Stimulated activated CD8-positive, alpha-beta memory T cell treated with anti-CD3 and anti-CD28 coated beads, Interleukin-15, amount 100 ng/mL, for 1 hour (primary cell): ENCODE data around the gene MS4A12.
"Not testable (repeated sequence)": the region's sequence is repeated elsewhere in the genome, so short reads cannot be mapped to it uniquely, and the experiment has no call there.

ENCODE experiments used
- DNase-seq: peaks from one replicate; pipeline ENCODE4 v3.0.0-alpha.2; 2020; ENCODE audit warnings: low read depth

Gene MS4A12

DNA sequence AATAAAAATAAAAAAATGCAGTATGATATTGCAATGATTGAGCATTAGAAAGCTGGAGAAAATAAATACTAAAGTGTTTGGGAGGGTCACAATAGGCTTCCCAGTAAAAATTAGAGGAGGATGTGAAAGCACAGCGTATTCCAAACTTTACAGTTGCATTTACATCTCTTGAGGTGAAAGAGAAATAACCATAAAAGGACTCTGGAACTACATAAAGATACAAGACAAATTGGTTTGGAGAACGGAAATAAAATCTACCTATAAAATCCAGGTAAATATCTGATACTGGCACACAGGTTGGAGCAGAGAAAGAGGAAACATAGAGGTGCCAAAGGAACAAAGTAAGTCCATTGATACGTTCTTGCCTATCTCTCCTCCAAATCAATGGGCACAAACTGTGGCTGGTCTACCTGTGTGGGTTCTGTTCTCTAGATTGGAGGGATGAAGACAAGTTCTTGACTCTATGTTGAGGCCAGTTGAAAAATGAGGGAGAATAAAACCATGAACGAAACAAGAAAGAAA is at the start of gene MS4A12:
MS4A12 (plus strand) TSS at position 291 of the 522 bp plus-strand sequence. CDS start 4,541 bp downstream, outside the sequence.
- no peak for DNase-seq

- no peak for DNase-seq
Observed at GRCh38 chr11:60447070-60447469, 45.5 kb upstream of the MS4A12 start.

DNA sequence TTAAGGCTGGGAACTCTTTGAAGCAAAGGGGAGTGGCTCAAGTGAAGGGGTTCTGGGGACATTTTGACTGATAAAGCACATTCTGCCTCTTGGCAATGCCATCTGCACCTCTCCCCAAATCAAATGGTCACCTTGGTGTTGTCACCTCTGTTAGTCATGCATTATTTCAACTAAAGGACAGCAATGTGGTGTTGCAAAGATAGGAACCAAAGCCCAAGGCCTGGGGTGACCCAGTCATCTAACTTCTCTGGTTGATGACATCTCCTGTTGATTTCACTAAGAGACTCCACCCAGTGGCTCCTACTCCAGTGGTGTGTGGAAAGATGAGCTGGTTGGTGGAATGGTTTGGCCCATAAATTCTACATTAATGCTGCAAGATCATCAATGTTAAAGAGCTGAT is 44.7 kb upstream of the MS4A12 start:
- DNase-seq: no peak

DNA sequence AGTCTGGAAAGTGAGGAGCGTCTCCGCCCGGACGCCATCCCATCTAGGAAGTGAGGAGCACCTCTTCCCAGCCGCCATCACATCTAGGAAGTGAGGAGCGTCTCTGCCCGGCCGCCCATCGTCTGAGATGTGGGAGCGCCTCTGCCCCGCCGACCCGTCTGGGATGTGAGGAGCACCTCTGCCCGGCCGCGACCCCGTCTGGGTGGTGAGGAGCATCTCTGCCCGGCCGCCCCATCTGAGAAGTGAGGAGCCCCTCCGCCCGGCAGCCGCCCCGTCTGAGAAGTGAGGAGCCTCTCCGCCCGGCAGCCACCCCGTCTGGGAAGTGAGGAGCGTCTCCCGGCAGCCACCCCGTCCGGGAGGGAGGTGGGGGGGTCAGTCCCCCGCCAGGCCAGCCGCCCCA is 41.4 kb upstream of the MS4A12 start:
- DNase-seq: not testable (repeated sequence)

- no peak for DNase-seq
Observed at GRCh38 chr11:60454212-60454611, 38.4 kb upstream of the MS4A12 start.

- no peak for DNase-seq
Observed at GRCh38 chr11:60455531-60456042, 37.0 kb upstream of the MS4A12 start, which contains the start of gene MS4A1. TSS of gene MS4A1 (plus strand) at chr11:60455847. CDS start at chr11:60462375, 6,528 bp downstream.

DNA sequence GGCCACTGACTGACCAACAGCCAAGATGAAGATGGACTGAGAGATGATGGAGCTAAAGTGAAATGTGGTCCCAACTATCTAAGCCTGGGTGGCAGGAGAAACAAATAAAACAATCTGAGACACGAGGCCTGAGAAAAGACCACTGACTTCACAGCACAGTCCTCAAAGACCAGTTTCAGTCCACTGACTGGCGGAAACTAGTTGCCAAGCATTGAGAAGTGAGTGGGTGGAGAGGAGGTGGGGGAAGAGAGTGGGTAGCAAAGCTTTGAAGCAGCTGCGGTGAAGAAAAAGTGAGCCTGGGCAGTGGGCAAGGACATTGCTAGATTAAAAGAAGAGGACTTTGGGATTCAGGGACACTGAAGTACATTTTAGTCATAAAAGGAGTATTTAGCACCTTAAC is 35.0 kb upstream of the MS4A12 start:
- no peak for DNase-seq

- no peak for DNase-seq
Observed at GRCh38 chr11:60459345-60459744, 33.2 kb upstream of the MS4A12 start.

DNA sequence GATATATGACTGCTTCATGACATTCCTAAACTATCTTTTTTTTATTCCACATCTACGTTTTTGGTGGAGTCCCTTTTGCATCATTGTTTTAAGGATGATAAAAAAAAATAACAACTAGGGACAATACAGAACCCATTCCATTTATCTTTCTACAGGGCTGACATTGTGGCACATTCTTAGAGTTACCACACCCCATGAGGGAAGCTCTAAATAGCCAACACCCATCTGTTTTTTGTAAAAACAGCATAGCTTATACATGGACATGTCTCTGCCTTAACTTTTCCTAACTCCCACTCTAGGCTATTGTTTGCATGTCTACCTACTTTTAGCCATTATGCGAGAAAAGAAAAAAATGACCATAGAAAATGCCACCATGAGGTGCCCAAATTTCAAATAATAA is 23.7 kb upstream of the MS4A12 start:
- no peak for DNase-seq

- no peak for DNase-seq
Observed at GRCh38 chr11:60469723-60470122, 22.9 kb upstream of the MS4A12 start.

DNA sequence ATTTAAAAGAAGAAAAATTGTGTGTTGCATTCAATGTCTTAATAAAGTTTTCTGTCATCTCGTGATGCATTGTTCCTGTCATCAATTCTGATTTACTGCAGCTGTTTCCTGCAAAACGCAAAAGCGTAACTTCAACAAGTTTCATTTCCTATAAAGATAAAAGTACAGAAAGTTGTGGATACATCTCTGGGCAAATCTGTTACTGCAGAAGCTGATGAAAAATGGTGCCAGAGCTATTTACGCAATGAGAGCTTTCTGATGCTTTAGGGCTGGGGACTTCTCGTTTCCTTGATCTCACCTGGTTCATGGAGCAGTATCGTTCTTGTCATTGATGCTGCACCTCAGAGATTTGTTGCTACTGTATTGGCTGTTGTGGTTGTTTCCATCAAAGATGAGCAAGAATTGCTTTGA is 15.5 kb upstream of the MS4A12 start:
- no peak for DNase-seq

- no peak for DNase-seq
Observed at GRCh38 chr11:60482361-60482760, 10.2 kb upstream of the MS4A12 start.

DNA sequence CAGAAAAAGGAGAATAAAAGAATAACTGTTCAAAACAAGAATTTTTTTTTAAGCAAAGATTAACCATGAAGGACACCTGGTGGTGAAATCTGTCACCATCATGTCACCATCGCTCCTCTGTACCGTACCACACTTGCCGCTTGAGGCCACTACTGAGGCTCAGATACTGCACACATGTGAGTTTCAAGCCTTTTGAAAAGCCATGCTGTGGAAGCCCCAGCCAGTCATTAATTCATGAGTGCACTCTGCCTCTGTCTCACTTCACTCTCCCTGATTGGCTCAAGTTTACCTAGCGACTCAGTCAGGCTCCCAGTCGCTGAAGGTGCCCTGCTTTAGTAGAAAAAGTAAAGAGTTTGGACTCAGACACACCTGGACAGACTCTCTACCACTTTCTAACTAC is 6.6 kb upstream of the MS4A12 start:
- DNase-seq: no peak

DNA sequence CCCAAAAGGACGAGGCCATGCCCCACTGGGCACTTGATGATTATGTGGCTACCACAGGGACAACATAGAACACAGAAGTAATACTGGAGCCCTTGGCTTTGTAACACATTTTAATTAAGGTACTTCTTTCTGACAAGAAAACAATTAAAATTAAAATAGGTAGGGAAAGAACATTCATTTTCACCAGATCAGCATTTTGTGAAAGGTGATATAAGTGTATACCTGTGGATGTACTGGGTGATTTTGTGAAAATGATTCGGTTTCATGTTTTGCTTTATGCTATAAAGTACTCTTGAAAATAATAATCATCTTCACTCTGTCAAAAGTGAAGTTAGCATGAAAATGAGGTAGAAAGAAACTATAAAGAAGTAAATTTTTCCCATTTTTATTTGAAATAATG is 876 bp downstream of the MS4A12 start:
- no peak for DNase-seq

GRCh38 chr11:60498399-60498798 is 5.8 kb downstream of the MS4A12 start:
- DNase-seq: no peak

DNA sequence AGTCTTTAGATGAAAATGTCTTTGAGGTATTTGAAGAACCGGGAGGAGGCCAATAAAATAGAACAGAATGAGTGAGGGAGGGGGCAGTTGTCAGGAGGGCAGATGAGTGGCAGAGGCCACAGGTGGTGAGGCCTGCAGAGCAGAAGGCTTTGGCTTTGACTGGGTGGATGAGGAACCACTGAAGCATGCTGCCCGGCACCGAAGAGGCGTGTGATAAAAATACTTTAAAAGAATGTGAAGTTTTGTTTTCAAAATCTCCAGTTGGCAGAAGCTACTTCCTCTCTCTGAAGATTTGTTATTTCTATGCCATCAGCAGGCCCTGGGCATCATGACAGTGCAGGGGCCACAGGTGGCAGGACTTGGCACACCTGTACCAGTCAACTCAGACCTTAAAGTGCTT is 6.3 kb downstream of the MS4A12 start:
- no peak for DNase-seq

- no peak for DNase-seq
Observed at GRCh38 chr11:60500276-60500910, 7.8 kb downstream of the MS4A12 start.

DNA sequence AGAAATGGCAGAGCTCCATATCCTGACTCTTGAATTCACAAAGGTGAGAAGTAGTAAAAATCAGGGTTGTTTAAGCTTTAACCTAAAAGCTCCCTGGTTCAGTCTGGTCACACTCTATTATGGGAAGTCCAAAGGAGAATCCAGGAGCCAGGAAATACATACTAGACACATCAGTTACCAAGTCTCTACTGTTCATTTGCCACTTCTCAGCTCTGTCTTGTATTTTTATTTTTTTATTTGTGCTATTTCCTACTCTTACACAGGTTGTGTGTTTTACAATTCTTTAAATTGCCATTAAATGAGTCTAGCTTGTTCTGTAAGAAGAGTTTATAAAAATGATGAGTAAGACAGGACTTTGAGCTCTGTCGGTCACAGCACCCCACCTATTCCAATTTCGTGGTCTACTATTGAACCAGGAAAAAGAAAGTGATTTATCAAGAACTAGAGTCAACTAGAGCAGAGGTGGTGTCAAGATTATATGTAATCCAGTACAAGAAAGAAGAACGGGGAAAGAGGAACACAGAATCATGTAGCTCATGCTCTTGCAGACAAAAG is 9.7 kb downstream of the MS4A12 start:
- no peak for DNase-seq

GRCh38 chr11:60504219-60504905 is 11.8 kb downstream of the MS4A12 start:
- DNase-seq: no peak

DNA sequence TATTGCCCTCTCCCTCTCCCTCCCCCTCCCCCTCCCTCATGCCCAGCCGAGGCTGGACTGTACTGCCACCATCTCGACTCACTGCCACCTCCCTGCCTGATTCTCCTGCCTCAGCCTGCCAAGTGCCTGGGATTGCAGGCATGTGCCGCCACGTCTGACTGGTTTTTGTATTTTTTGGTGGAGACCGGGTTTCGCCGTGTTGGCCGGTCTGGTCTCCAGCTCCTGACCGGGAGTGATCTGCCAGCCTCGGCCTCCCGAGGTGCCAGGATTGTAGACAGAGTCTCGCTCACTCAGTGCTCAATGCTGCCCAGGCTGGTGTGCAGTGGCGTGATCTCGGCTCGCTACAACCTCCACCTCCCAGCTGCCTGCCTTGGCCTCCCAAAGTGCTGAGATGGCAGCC is 17.0 kb downstream of the MS4A12 start:
- DNase-seq: not testable (repeated sequence)

DNA sequence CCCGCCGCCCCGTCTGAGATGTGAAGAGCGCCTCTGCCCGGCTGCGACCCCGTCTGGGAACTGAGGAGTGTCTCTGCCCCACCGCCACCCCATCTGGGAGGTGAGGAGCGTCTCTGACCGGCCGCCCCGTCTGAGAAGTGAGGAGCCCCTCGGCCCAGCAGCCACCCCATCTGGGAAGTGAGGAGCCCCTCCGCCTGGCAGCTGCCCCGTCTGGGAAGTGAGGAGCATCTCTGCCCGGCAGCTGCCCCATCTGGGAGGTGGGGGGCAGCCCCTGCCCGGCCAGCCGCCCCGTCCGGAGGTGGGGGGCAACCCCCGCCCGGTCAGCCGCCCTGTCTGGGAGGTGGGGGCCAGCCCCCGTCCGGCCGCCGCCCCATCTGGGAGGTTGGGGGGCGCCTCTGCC is 17.6 kb downstream of the MS4A12 start:
- not testable (repeated sequence) for DNase-seq

DNA sequence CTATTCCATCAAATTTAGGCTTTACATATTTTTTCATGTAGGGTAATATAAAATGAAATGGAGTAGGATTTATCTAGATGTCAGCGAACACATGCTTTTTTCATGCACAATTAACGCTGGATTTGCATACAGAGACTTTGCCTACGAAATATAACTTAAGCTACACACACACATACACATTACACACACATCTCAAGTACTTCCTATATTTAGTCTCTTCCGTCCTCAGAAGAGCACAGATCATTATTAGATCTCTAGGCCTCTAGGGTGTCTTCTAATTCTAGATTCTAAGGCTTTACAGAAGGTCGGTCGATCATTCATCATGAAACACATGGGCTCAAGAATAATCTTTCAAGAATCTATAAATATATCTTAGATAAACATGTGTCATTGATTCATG is 18.8 kb downstream of the MS4A12 start:
- DNase-seq: no peak

DNA sequence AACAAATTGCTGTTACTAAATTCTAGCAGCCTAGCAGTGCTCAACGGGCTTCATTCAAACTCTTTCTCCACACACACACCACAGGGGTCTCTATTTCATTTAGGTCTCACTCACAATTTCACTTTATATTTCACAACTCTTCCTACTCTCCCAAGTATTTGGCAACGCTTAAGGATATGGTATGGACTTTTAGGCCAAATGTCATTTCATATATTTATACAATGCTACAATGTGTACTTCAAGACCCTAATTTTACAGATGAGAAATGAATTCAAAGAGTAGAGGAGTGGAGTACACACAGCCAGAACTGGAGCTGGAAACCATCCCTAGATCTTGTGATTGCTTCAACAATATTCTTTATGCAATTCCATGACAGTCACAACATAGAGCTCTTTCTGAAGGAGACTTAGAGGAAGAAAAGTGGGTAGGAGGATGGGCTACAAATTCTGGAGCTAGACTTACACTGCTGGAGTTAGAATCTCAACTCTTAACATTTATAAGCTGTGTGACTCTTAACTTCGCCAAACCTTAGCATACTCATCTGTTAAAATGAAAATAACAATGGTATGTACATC is 20.2 kb downstream of the MS4A12 start:
- no peak for DNase-seq
